ENCODE results near the gene RB1.

Gene RB1

DNA sequence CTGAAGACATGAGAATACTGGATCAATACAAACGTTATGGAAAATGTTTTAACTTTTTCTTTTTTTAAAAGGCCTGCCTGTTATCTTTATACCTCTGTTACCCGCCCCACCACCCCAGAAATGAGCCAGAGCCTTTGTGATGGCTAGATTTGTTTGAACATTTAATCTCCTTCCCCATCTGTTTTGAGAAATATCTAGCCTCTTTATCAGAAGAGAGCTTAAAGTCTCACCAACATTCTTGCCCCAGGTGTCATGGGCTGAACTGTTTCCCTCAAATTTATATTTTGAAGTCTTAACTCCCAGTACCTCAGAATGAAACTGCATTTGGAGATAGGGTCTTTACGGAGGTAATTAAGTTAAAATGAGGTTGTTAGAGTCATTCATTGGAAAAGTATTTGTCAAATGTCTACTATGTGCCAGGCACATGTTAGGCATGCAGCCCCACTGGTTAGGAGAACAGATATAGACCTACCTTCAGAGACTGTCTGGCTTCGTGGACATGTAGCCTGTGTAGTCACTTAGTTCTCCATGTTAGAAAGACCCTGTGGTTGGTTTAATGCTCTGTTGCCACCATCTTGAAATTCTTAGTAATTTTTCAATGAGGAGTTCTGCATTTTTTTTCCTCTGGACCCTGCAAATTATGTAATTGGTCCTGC is 6.3 kb upstream of the RB1 start:
- H3K27ac ChIP-seq: no peak overlapping the region
- TF ChIP-seq, protein P1, sequence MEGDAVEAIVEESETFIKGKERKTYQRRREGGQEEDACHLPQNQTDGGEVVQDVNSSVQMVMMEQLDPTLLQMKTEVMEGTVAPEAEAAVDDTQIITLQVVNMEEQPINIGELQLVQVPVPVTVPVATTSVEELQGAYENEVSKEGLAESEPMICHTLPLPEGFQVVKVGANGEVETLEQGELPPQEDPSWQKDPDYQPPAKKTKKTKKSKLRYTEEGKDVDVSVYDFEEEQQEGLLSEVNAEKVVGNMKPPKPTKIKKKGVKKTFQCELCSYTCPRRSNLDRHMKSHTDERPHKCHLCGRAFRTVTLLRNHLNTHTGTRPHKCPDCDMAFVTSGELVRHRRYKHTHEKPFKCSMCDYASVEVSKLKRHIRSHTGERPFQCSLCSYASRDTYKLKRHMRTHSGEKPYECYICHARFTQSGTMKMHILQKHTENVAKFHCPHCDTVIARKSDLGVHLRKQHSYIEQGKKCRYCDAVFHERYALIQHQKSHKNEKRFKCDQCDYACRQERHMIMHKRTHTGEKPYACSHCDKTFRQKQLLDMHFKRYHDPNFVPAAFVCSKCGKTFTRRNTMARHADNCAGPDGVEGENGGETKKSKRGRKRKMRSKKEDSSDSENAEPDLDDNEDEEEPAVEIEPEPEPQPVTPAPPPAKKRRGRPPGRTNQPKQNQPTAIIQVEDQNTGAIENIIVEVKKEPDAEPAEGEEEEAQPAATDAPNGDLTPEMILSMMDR (conservative IDR thresholded peaks at IDR 0.05): no peak

DNA sequence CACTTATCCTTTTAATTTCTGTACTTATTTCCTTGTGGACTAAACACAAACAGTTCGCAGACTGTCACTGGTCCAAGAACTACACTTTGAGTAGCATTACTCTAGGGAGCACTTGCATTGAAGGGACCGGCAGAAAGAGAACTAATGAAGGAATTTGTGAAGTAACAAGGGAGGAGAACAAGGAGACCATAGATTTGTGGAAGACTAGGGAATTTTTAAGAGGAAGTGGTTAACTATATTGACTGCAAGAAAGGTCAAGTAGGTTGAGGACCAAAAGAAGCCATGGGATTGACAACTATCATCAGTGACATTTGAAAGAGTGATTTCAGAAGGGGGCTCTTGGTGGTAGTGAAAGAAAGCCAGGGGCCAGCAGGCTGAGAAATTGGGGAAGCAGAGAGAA is 4.0 kb upstream of the RB1 start:
- H3K27ac ChIP-seq: no peak overlapping the region
- TF ChIP-seq, protein P1 (conservative IDR thresholded peaks at IDR 0.05): no peak

DNA sequence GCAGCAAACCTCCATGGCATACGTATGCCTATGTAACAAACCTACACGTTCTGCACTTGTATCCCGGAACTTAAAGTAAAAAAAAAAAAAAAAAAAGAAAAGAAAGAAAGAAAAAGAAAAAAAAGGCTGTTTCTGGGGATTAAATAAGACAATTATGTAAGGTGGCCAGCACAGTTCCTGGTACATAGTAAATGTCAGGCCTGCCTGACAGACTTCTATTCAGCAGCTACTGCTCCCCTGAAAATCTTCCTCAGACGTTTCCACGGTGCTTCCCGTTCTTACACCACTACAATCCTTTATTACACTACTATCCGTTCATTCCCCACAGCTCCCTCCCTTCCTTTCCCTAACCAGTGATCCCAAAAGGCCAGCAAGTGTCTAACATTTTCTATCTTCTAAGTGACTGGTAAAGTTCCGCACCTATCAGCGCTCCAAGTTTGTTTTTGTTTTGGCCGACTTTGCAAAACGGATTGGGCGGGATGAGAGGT is 636 bp upstream of the RB1 start:
- TF ChIP-seq, protein P1 (conservative IDR thresholded peaks at IDR 0.05): no peak
- peak overlapping the region; percentile 89 for H3K27ac ChIP-seq

DNA sequence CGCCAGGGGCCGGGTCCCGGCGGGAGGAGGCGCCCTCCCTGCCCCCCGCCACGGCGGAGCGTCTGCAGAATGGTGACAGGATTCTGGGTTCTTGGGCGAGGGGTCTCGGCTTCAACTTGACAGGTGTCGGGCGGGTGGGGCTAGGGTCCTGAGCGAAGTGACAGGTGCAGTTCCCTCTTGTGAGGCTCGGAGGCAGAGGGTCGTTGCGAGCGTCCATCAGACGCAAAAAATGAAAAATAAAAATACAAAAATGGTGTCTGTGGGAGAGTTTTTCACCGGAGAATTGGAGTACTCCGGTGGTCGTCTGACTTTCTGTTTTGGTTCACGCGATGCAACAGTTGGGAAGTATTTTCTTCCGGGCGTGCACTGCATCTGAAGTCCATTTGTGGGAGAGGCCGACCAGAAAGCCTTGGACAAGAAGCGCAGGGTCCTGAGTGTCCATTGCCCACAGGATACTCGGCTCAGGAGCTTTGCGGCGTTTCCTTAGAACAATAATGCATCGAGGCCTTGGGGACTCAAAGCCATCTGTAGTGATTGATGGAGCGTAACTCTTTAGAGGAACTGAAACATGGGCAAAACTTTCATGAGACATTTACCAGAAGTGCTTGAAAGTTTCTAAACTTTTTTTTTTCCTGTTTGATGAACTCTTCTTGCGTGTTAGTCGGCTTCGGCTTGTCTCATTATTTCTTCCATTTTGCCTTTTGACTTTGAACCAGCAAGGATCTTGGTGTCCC is 759 bp downstream of the RB1 start:
- peak overlapping the region; percentile 89 for H3K27ac ChIP-seq
- TF ChIP-seq, protein P1 (conservative IDR thresholded peaks at IDR 0.05): no peak

DNA sequence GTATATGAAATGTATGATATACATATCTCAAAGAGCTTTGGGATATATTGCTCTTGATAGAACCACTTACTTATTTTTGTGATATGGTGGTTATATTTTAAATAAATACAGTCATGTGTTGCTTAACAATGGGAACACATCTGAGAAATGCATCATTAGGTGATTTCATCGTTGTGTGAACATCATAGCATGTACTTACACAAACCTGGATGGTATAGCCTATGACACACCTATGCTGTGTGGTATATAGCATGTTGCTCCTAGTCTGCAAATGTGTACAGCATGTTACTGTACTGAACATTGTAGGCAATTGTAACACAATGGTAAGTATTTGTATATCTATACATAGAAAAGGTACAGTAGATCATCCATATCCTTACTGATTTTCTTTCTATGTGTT is 7.7 kb downstream of the RB1 start:
- TF ChIP-seq, protein P1 (conservative IDR thresholded peaks at IDR 0.05): no peak
- no peak overlapping the region for H3K27ac ChIP-seq

DNA sequence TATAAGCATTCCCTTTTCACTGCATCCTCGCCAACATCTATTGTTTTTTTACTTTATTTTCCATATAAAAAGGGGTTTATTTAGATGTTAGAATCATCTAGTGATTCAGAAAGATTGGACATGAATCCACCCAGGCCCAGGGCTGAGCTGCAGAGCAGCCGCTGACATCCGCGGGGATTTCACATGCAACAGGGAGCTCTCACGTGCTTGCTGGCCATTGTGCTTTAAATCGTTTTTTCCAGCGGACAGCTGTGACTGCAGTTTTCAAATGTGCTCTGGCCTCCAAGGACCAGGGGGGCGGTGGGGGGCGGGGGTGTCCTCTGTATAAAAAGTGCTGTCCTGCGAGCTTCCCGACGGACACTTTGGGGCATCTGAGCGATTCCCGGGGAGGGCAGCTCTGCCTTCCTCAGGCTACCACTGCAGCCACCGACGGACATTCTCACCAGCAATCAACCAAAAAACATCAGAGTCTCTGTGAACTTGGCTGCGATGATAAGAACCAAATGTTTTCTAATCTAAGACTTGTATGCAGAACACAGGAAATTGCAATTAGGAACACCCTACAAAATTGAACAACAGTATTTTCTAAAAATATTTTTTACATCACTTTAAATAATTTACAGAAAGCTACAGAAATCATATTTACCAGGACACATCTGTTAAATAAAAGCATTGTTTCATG is 12.6 kb downstream of the RB1 start:
- no peak overlapping the region for H3K27ac ChIP-seq
- TF ChIP-seq, protein P1 (conservative IDR thresholded peaks at IDR 0.05): no peak

DNA sequence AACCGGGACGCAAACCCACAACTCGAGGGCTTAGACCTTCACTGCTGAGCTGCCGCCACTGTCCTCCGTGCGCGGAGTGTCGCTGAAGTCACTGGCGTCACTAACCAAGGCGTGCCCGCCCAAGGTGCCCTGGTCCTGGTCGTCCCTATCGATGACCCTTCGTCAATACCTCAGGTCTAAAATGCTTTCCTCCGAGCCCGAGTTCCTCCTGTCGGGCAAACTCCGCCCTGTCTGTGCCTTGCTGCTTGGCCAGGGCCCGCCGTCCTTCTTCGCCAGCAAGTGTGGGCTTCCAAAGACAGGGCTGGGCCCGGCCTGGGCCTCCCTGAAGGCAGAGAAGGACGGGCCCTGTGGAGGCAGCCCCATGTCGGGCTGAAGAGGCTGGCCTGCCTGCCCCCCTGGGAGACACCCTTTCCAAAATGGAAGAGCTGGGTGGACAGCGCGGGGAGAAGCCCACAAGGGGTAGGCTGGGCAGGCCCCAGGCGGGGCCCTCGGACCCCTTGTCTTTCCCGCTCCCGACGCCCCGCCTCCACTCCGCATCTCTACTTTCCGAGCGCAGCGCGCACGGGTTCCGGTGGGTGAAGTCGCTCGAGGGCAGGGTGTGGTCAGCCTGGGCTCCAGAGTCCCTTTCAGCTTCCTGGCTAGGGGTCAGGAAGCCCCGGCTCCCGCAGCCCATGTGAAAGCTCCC is 13.4 kb downstream of the RB1 start:
- TF ChIP-seq, protein P1 (conservative IDR thresholded peaks at IDR 0.05): no peak
- H3K27ac ChIP-seq: no peak overlapping the region

Data from VCaP (cell line).